ENCODE data around the gene MACROD2.

The MACROD2 gene

GRCh38 chr20:16030253-16030652 is 2034.9 kb downstream of the MACROD2 start:
- no peak for DNase-seq

- no peak for DNase-seq
Measured at GRCh38 chr20:16035576-16035975, 2040.3 kb downstream of the MACROD2 start.

GRCh38 chr20:16036331-16036730 is 2041.0 kb downstream of the MACROD2 start:
- no peak for DNase-seq

- DNase-seq = no peak
Measured at GRCh38 chr20:16040742-16041141, 2045.4 kb downstream of the MACROD2 start.

GRCh38 chr20:16042731-16043130 is 2047.4 kb downstream of the MACROD2 start:
- DNase-seq = no peak

- DNase-seq = no peak
Measured at GRCh38 chr20:16043931-16044330, 2048.6 kb downstream of the MACROD2 start.

GRCh38 chr20:16048876-16049275 is 2053.6 kb downstream of the MACROD2 start:
- no peak for DNase-seq

GRCh38 chr20:16049529-16050093 is 2054.3 kb downstream of the MACROD2 start:
- no peak for DNase-seq

GRCh38 chr20:16050366-16050765 is 2055.1 kb downstream of the MACROD2 start:
- no peak for DNase-seq

- no peak for DNase-seq
Measured at GRCh38 chr20:16051968-16052367, 2056.7 kb downstream of the MACROD2 start.

- no peak for DNase-seq
Measured at GRCh38 chr20:16052456-16052855, 2057.1 kb downstream of the MACROD2 start.

GRCh38 chr20:16054985-16055384 is 2059.7 kb downstream of the MACROD2 start:
- no peak for DNase-seq

- no peak for DNase-seq
Measured at GRCh38 chr20:16057651-16058050, 2062.3 kb downstream of the MACROD2 start.

GRCh38 chr20:16058268-16058667 is 2063.0 kb downstream of the MACROD2 start:
- DNase-seq = no peak

GRCh38 chr20:16059841-16060240 is 2064.5 kb downstream of the MACROD2 start:
- no peak for DNase-seq

- no peak for DNase-seq
Measured at GRCh38 chr20:16061351-16061750, 2066.0 kb downstream of the MACROD2 start.

- no peak for DNase-seq
Measured at GRCh38 chr20:16062661-16063581, 2067.6 kb downstream of the MACROD2 start.

- no peak for DNase-seq
Measured at GRCh38 chr20:16063881-16064280, 2068.6 kb downstream of the MACROD2 start.

- DNase-seq = no peak
Measured at GRCh38 chr20:16064989-16065707, 2069.8 kb downstream of the MACROD2 start.

GRCh38 chr20:16066571-16066970 is 2071.3 kb downstream of the MACROD2 start:
- no peak for DNase-seq

- DNase-seq = no peak
Measured at GRCh38 chr20:16069389-16070010, 2074.2 kb downstream of the MACROD2 start.

GRCh38 chr20:16072220-16072619 is 2076.9 kb downstream of the MACROD2 start:
- no peak for DNase-seq
